IPS-NIHi7 (cell line): ENCODE data around the gene SLIRP.
"Not testable (repeated sequence)": the region's sequence is repeated elsewhere in the genome, so short reads cannot be mapped to it uniquely, and the experiment has no call there.

Experiments
- DNase-seq: peaks from one replicate; pipeline ENCODE4 v3.0.0; 2012; ENCODE audit warnings: mixed read lengths; ENCODE audit errors: extremely low spot score

SLIRP gene

DNA sequence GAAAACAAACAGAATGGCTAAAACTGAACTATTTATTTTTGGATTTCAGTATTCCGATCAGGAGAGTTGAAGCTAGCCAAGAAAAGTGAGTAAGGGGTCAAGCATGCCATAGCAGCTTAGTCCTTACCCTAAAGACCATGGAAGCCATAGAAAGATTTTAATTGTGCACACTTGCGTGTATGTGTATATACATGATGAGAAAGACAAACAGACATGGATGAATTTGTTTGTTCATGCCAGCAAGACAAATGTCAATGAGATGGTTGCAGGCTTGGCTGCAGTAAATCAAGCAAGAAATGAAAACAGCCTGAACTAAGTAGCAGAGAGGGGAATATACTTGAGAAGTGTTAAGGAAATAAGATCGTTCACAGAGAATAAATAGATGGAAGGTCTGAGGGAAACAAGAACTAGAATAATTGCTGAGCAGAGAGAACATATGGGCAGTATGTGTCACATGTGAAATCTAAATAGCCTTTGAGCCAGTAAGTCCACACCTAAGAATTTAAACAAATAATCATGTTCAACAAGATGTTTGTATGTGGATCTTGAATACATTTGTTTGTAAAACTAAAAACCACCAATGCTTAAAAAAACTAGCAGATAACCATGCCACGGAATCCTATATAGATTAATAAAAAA is 38.3 kb downstream of the SLIRP start:
- no peak for DNase-seq

DNA sequence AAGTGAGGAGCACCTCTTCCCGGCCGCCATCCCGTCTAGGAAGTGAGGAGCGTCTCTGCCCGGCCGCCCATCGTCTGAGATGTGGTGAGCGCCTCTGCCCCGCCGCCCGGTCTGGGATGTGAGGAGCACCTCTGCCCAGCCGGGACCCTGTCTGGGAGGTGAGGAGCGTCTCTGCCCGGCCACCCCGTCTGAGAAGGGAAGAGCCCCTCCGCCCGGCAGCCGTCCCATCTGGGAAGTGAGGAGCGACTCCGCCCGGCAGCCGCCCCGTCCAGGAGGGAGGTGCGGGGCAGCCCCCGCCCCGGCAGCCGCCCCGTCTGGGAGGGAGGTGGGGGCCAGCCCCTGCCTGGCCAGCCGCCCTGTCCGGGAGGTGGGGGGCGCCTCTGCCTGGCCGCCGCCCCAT is 39.5 kb downstream of the SLIRP start:
- not testable (repeated sequence) for DNase-seq

DNA sequence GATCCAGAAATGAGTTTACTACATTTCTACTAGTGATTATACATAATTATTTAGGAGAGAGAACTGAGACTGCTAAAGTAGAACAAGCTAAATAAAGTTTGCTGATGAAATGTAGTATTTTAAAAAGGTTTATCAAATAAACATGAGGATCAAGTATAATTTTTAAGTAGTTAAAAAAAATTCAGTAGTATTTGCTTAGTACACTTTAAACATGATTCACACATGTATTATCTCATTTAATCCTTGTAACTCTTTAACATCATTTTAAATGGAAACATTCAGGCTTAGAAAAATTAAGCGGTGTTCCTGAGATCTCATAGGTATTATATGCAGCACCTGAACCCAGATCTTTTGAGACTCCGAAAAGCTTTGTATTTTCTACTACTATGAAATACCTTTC is 44.4 kb downstream of the SLIRP start:
- no peak for DNase-seq

DNA sequence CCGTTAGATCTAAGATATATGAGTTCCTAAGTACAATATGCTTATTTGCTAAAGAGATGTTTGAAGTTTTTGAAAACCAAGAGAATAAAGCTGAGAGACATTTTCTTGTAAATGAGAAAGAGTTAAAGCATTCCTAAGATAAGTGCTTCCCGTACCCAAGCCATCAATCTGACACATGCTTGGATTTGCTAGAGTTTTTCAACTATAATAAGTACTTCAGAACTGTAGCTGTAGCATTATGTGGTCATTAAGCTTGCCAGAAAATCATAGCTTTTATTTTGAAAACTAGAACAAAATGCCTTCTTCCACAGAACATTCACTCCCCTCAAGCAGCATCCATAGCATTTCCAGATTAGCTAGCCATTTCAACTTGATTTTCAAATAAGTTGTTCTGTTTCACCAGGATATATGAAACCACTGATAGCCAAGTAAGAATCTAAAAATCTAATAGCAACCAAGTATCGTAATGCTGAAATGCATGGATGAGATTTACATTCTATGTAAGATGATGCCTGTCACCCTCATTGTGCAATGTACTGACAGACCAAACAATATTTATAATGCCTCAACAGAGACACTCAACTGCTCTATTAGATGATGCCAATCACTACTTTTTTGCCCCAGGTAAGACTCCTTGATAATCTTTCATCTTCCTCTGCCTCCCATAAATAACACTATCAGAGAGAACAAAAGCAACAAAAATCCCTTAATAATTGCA is 45.1 kb downstream of the SLIRP start:
- no peak for DNase-seq

DNA sequence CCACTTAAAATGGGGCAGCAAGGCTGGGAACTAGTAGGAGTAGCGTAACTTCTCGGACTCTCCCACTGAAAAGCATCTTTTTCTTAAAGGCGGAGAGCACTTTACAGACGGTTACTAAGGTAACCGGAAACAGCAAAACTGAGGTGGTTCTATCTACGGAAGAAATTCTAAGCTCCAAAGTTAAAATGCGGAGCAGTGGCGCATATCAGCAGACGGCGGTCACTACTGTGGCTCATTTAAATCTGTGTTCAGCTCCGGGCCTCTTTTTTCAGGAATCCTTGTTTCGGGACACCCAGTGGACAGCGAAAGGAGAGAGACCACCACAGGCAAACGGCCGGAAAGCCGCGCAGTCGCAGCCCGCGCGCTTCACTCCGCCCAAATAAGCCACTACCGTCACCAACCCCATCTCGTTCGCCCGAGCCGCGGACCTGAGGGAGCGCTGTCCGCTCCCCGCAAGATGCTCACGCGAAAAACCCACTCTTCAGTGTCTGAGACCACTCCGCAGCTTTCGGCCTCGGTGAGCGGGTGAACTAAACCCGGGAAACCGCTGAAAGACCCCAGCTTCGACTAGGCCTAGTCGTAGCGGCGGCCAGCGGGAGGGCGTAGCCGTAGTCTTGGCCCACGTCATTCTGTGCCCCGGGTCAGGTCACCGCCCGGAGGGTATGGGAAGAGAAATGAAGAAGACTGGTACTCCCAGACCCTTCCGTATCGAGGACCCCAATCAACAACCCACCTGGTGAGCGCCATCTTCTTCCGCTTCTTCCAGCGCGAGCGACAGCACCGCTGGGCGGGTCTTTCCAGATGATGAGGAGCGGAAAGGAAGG is 52.7 kb downstream of the SLIRP start, which contains the start of gene SNW1:
TSS of gene SNW1 (minus strand) at position 776 of the 824 bp plus-strand sequence. CDS start at position 747, 29 bp downstream.
- peak; percentile 96 for DNase-seq

DNA sequence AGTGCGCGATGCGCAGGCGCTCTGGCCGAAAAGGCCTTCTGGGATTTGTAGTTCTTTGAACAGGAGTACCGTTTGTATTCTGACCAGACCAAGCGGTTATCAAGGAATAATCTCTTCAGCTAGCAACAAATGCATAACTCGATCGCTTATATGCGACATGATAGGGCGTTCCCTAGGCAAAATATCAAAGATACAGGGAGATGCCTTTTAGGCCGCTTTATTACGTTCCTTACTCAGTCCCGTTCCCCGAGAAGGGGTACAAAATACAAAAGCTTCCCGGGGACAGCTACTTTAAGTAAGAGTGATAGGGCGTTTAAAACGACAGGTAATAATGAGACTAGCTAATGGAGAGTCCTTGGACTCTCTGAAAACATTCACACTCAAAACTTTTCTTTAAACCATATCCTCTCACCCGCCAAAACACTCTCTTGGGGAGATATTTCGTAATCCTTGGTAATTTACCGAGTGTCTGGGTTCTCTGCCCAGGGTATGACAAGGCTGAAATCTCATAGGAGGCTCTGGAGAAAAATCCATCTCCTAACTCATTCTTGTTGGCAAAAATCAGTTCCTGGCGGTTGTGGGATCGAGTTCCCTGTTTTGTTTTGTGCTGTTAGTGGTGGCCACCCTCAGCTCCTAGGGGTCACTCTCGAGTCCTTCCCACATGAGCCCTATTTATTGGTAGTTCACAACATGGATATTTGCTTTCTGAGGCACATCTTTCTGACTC is 53.5 kb downstream of the SLIRP start:
- DNase-seq = peak; percentile 59

DNA sequence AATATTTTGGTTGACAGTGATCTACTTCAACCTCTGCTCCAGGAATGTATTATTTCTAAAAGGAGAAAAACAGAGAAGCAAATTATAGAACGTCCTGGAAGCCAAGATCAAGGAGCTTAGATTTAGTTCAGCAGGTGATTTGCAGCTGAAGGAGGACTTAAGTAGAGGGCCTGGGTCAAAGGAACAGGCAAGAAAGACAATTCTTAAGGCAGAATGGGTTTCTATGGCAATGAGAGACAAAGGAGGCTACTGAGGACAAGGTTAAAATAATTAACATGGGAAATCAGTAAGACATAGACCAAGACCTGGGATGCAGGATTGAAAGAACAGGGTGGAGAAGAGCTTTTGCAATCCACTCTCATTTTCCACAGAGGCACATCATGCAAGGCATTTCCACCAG is 55.4 kb downstream of the SLIRP start:
- no peak for DNase-seq

DNA sequence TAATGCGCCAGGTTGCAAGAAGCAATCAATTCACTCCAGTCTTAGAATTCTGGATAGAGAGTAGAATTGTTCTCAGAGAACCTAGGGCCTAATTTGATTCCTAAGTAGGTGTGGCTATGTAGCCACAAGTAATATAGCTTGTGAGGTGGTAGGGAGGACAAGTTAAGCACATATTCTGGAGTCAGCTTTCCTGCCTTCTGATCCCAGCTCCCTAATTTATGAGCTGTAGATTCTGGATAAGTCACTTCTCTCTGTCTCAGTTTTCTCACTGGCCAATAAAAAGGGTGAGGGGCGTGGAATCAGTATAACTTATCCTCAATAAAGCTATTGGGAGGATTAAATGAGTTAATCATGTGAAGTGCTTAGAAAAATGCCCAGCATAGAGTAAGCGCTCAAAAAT is 56.1 kb downstream of the SLIRP start:
- DNase-seq = no peak
